BLaER1 (cell line): Measurements from ENCODE around the gene PRTFDC1.
"Not testable (repeated sequence)": the region's sequence is repeated elsewhere in the genome, so short reads cannot be mapped to it uniquely, and the experiment has no call there.

Source experiments
- H3K27ac ChIP-seq: shearing (Covaris generic); formaldehyde crosslinking; 2 replicates; pipeline ENCODE4 v1.8.1; 2022
- H3K27me3 ChIP-seq: shearing (Covaris generic); formaldehyde crosslinking; 2 replicates; pipeline ENCODE4 v1.8.1; 2022
- H3K36me3 ChIP-seq: shearing (Covaris generic); formaldehyde crosslinking; 2 replicates; pipeline ENCODE4 v1.8.1; 2022
- H3K4me1 ChIP-seq: shearing (Covaris generic); formaldehyde crosslinking; 2 replicates; pipeline ENCODE4 v1.8.1; 2022
- H3K4me2 ChIP-seq: shearing (Covaris generic); formaldehyde crosslinking; 2 replicates; pipeline ENCODE4 v1.8.1; 2022
- H3K4me3 ChIP-seq: shearing (Covaris generic); formaldehyde crosslinking; 2 replicates; pipeline ENCODE4 v1.8.1; 2022
- H3K9ac ChIP-seq: shearing (Covaris generic); formaldehyde crosslinking; 2 replicates; pipeline ENCODE4 v1.8.1; 2022
- H3K9me3 ChIP-seq: shearing (Covaris generic); formaldehyde crosslinking; 2 replicates; pipeline ENCODE4 v1.8.1; 2022
- H4K20me1 ChIP-seq: shearing (Covaris generic); formaldehyde crosslinking; 2 replicates; pipeline ENCODE4 v1.8.1; 2022
- Cebpa-rat ChIP-seq: shearing (Covaris generic); IDR thresholded peaks from 2 replicates; pipeline ENCODE4 v1.8.1; 2022

PRTFDC1 gene

GRCh38 chr10:24968349-24968748 is 15.9 kb upstream of the PRTFDC1 start:
- TF ChIP-seq Cebpa-rat, result no peak
- no peaks in the 10 kb centered on the region for H4K20me1 ChIP-seq
- H3K9me3 ChIP-seq, result no peaks in the 10 kb centered on the region
- H3K4me1 ChIP-seq, result no peaks in the 10 kb centered on the region
- H3K4me2 ChIP-seq, result no peak overlapping the region
- H3K27ac ChIP-seq, result no peak overlapping the region
- no peaks in the 10 kb centered on the region for H3K36me3 ChIP-seq
- H3K27me3 ChIP-seq, result no peaks in the 10 kb centered on the region
- H3K4me3 ChIP-seq, result no peak overlapping the region
- no peak overlapping the region for H3K9ac ChIP-seq

GRCh38 chr10:24966962-24967481 is 14.6 kb upstream of the PRTFDC1 start:
- Histone ChIP-seq H3K36me3 (no peaks in the 10 kb centered on the region), H3K9ac (no peak overlapping the region), H3K4me3 (no peak overlapping the region), H3K4me1 (no peaks in the 10 kb centered on the region), H3K27me3 (no peaks in the 10 kb centered on the region), H3K4me2 (no peak overlapping the region), H3K27ac (no peak overlapping the region), H3K9me3 (no peaks in the 10 kb centered on the region), H4K20me1 (no peaks in the 10 kb centered on the region)
- no peak for TF ChIP-seq Cebpa-rat

DNA sequence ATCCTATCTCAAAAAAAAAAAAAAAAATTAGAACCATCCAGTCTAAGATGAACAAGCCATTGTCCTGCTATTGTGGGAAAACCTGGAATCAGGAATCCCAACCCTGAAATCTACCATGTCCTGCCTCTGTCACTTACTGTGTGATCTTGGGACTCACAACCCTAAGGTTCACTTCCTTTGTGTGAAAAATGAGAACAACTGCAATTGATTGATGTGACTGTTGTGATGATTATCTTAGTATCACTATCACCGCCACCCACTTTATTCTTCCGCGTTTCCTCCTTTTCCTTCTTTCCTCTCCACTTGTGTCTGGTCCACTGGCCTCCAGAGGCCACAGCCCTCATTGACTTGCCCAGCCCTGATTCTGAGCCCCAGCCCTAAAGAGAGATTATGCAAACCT is 12.6 kb upstream of the PRTFDC1 start:
- no peak for TF ChIP-seq Cebpa-rat
- Histone ChIP-seq H3K9ac (no peak overlapping the region), H3K36me3 (no peaks in the 10 kb centered on the region), H3K4me3 (no peak overlapping the region), H4K20me1 (no peaks in the 10 kb centered on the region), H3K27ac (no peak overlapping the region), H3K4me1 (no peaks in the 10 kb centered on the region), H3K9me3 (no peaks in the 10 kb centered on the region), H3K4me2 (no peak overlapping the region), H3K27me3 (no peaks in the 10 kb centered on the region)

DNA sequence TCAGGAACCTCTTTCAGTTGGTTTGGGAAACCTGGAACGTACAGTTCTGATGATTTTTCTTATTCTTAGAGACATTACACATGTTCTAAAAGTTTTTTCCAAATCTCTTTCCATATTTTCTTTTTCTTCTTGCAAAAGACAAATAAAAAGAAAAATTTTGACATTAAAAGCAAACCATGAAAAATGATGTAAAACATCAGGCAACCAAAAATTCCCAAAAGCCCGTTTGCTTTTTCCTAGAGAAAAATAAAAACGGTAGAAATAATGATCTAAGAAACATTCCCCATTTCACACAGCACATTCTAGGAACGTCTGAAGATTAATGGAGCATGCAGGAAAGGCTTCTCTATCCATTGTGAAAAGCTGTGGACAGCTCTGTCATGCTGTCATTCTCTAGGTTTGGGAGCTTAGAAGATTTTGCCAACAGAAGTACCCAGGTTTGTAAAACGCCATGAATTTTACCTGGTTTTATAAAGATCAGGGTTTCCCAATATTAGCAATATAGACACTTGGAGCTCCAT is 11.2 kb upstream of the PRTFDC1 start:
- no peak for TF ChIP-seq Cebpa-rat
- H3K4me3 ChIP-seq, result no peak overlapping the region
- H3K9ac ChIP-seq, result no peak overlapping the region
- no peaks in the 10 kb centered on the region for H3K9me3 ChIP-seq
- H3K4me1 ChIP-seq, result no peaks in the 10 kb centered on the region
- no peaks in the 10 kb centered on the region for H3K36me3 ChIP-seq
- no peaks in the 10 kb centered on the region for H3K27me3 ChIP-seq
- no peak overlapping the region for H3K27ac ChIP-seq
- H3K4me2 ChIP-seq, result no peak overlapping the region
- no peaks in the 10 kb centered on the region for H4K20me1 ChIP-seq

- Histone ChIP-seq H3K27ac (no peak overlapping the region), H3K27me3 (no peaks in the 10 kb centered on the region), H3K9ac (no peak overlapping the region), H3K9me3 (no peaks in the 10 kb centered on the region), H4K20me1 (no peaks in the 10 kb centered on the region), H3K4me3 (no peak overlapping the region), H3K4me2 (no peak overlapping the region), H3K36me3 (no peaks in the 10 kb centered on the region), H3K4me1 (no peaks in the 10 kb centered on the region)
- no peak for TF ChIP-seq Cebpa-rat
Measured at GRCh38 chr10:24962995-24963394, 10.6 kb upstream of the PRTFDC1 start.

- Histone ChIP-seq H4K20me1 (no peaks in the 10 kb centered on the region), H3K4me2 (no peak overlapping the region), H3K4me1 (no peaks in the 10 kb centered on the region), H3K27ac (no peak overlapping the region), H3K27me3 (no peaks in the 10 kb centered on the region), H3K9ac (no peak overlapping the region), H3K36me3 (no peaks in the 10 kb centered on the region), H3K4me3 (no peak overlapping the region), H3K9me3 (no peaks in the 10 kb centered on the region)
- no peak for TF ChIP-seq Cebpa-rat
Measured at GRCh38 chr10:24961582-24961981, 9.2 kb upstream of the PRTFDC1 start.

- no peaks in the 10 kb centered on the region for H3K27me3 ChIP-seq
- H4K20me1 ChIP-seq, result no peaks in the 10 kb centered on the region
- no peaks in the 10 kb centered on the region for H3K36me3 ChIP-seq
- H3K4me2 ChIP-seq, result no peak overlapping the region
- no peak overlapping the region for H3K4me3 ChIP-seq
- H3K27ac ChIP-seq, result no peak overlapping the region
- H3K4me1 ChIP-seq, result no peaks in the 10 kb centered on the region
- no peaks in the 10 kb centered on the region for H3K9me3 ChIP-seq
- H3K9ac ChIP-seq, result no peak overlapping the region
- TF ChIP-seq Cebpa-rat, result no peak
Measured at GRCh38 chr10:24959382-24959730, 7.0 kb upstream of the PRTFDC1 start.

DNA sequence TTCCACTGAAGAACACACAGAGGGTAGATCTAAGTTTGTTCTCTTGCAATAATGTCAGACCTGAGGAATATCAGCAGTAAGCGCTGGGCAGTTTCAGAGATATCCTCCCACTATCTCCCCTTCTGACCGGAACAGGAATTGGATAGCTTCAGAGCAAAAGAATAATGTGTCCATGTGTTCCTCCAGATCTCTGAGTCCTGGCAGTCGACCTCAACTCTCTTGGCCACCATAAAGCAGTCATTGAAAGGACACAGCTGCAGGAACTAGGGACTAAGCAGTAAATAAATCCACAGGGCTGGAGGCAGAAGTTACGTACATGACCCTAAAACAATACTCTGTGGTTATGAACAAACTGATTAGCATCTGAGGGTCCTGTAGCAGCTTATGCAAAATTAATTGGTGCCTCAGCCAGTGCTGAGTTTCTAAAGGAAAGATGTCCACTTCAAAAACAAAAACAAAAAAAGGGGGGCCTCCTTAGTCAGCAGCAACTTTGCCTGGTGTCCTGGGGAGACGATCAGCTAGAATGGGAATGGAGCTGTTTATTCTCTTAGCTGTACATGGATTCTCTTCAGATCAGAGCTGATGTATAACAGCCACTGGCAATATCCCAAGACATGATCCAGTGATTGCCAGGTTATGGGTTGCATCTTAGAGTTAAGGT is 6.4 kb upstream of the PRTFDC1 start:
- Histone ChIP-seq H4K20me1 (no peaks in the 10 kb centered on the region), H3K27me3 (no peaks in the 10 kb centered on the region), H3K9me3 (no peaks in the 10 kb centered on the region), H3K4me2 (no peak overlapping the region), H3K9ac (no peak overlapping the region), H3K27ac (no peak overlapping the region), H3K4me1 (no peaks in the 10 kb centered on the region), H3K4me3 (no peak overlapping the region), H3K36me3 (no peaks in the 10 kb centered on the region)
- no peak for TF ChIP-seq Cebpa-rat

DNA sequence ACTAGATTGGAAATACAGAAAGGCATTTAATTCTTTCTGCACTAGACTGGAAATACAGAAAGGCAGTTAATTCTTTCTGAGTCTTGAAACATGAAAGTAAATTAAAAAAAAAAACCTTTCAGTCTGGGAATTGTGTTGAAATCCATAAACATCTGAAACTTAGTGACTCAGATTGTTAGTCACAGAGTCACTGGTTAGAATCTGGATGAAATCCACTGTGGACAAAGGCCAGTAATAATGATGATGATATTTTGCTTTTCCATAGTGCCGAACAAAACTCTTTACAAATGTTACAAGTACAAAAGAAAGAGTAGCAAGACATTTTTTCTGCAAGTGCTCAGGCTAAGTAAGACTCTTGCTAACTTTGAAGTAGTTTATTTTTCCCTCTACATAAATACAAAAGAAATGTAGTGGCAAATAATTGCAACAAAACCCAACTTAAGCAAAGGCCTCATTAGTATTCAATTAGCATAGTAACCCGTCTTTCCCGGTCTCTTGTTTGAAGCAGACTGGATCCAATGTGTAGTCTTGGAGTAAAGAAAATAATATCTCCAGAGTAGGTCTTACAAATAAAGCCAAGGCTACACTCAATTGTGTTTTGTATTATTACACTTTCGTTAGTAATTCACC is 5.8 kb upstream of the PRTFDC1 start:
- no peak for TF ChIP-seq Cebpa-rat
- Histone ChIP-seq H3K36me3 (no peaks in the 10 kb centered on the region), H3K4me1 (0 out of 2 replicates have a peak, but pooled peaks cover under 1% of the 10 kb centered on the region), H3K4me2 (no peak overlapping the region), H4K20me1 (no peaks in the 10 kb centered on the region), H3K27me3 (no peaks in the 10 kb centered on the region), H3K27ac (no peak overlapping the region), H3K4me3 (no peak overlapping the region), H3K9me3 (no peaks in the 10 kb centered on the region), H3K9ac (no peak overlapping the region)

- not testable (repeated sequence) for H3K27me3 ChIP-seq, H3K4me1 ChIP-seq, H3K36me3 ChIP-seq, H4K20me1 ChIP-seq, H3K4me3 ChIP-seq, H3K9ac ChIP-seq, H3K27ac ChIP-seq, H3K9me3 ChIP-seq, H3K4me2 ChIP-seq
Measured at GRCh38 chr10:24957624-24958051, 5.2 kb upstream of the PRTFDC1 start.
